Non-pigmented ciliary epithelial cell (primary cell): ENCODE results near the gene MT1E.
"Not testable (repeated sequence)": the region's sequence is repeated elsewhere in the genome, so short reads cannot be mapped to it uniquely, and the experiment has no call there.

Experiments
- DNase-seq: peaks from one replicate; pipeline ENCODE4 v3.0.0-alpha.2; 2010; ENCODE audit warnings: low read depth

MT1E gene

DNA sequence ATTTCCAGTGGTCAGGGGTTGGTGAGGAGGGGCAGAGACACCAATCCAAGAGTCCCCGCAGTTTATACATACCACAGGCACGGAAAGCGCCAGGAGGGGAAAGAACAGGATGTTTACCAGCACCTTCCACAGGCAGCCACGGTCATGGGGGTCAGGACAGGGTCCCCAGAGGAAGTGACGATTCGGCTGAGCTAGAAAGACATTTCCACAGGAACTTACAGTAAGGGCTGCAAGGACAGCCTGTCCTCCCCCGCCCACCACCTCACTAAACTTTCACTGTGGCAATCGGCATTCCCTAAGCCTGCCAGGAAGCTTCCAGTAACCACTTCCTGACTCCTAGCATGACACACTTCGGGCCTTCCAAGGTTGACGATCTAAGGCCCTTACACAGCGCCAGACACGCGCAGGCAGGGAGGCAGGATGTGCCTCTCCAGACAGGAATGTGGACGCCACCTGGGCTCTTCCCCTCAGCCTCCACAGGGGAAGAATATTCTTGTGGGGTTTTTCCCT lies 18.4 kb upstream of the MT1E start:
- peak; percentile 97 for DNase-seq

DNA sequence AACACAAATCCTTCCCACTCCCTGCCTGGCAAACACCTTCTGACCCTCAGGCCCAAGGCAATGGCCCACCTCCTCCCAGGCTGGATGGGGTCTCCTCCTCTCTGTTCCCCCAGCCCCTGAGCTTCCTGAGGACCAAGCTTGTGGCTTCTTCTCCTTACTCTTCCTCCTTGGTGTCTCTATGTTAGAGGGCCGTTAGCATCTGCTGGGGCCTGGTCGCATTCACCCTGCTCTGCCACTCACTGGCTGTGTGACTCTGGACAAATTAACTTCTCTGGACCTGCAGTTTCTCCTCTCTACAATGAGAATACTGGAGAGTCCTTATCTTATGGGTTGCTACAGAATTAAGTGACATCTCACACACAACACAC lies 17.9 kb upstream of the MT1E start:
- no peak for DNase-seq

DNA sequence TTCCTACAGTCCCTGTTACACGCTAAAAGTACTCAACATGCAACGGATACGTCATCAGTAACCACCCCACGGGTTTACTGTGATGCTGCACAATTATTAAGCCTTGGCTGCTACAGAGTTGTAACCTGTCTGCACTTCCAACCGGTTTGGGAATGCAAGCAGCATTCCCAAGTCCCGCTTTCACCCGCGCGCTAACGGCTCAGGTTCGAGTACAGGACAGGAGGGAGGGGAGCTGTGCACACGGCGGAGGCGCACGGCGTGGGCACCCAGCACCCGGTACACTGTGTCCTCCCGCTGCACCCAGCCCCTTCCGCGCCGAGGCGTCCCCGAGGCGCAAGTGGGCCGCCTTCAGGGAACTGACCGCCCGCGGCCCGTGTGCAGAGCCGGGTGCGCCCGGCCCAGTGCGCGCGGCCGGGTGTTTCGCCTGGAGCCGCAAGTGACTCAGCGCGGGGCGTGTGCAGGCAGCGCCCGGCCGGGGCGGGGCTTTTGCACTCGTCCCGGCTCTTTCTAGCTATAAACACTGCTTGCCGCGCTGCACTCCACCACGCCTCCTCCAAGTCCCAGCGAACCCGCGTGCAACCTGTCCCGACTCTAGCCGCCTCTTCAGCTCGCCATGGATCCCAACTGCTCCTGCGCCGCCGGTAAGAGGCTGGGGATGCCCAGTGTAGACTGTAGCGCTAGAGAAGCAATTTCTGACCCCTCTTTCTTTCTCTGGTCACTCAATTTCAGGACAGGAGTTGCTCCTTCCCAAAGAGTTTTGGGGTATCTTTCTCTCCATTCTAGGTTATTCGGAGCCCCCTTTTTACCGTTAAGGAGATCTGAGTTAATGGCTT lies 17.3 kb upstream of the MT1E start, which contains the start of gene MT2A:
Gene MT2A (plus strand): TSS at position 542 of the 833 bp plus-strand sequence. CDS start 72 bp downstream, at position 614.
- no peak for DNase-seq

DNA sequence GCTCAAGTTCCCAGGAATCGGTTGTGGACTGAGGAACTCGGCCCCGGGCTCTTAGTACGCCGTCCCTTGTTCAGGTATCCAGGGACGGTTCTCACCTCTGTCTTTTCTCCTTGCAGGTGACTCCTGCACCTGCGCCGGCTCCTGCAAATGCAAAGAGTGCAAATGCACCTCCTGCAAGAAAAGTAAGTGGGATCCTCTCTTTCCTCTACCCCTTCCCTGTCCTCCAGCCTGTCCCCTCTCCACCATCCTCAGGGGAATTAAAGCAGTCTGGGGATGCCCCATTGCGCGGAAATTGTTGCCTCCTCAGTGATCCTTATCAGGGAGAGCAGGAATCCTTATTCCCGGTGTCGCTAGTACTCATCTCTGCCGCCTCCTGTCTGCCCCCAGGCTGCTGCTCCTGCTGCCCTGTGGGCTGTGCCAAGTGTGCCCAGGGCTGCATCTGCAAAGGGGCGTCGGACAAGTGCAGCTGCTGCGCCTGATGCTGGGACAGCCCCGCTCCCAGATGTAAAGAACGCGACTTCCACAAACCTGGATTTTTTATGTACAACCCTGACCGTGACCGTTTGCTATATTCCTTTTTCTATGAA lies 16.6 kb upstream of the MT1E start:
- DNase-seq = no peak

DNA sequence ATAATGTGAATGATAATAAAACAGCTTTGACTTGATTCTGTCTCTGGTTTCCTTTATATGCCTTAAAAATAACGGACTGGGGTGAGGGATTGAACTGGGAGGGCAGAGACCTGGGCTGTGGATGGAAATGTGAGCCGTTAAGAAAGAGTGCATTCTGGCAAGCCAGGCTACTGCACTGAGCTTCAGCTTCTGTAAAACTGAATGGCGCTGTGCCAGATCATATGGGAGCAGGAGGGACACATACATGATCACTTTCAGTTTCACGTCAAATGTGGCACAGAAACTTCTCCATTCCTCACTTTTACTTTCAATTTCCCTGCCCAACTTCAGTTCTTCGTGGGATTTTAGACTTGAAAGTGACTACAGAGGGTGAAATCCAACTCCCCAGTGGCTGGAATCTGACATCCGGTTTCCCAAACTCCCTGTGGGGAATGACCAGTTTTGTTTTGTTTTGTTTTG lies 16.1 kb upstream of the MT1E start:
- no peak for DNase-seq

DNA sequence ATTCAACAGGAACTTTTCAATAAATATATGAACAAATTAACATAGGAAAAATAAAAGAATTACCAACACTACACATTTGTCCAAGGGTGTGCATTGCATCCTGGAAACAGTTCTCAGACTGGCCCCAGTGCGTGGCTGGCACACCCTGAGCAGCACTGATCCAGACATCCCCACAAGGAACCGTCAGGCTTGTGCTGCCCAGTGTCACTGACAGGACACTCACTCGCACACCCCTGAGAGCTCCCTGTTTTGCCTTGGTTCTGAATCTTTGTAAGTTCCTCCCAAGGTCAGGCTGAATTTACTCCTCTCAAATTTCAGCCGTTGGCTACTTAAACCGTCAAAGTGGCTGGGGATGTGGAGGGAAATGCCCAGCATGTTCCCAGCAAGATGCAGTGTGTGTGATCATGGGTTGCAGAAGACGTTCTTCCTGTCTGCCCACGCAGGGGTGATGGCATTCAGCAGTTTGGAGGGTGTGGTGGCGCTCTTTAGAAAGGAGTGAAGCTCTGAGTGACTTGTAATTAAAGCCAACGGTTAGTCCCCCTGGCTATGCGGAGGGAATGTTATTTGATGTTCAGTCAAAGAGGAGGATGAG lies 15.5 kb upstream of the MT1E start:
- peak; percentile 96 for DNase-seq

DNA sequence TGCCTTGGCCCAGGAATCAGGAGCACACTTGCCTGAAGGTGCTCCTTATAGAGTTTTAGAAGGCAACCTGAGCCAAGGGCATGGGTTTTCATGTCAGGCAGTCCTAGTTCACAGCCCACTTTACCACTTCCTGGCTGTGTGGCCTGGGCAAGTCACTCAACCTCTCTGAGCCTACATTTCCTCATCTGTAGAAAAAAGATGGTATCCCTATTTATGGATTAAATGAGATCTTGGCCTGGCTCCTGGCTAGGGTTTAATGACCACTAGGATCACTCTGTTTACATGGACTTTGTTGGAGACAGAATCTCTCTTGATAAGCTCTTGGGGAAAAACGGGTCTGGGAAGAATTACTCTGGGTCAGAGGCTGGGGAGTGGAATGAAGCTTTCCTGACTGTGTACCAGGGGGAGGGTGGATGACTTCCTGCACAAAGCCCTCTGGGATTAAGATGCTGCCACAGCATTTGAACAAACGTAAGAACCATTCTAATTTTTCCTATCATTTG lies 14.9 kb upstream of the MT1E start:
- DNase-seq = no peak

DNA sequence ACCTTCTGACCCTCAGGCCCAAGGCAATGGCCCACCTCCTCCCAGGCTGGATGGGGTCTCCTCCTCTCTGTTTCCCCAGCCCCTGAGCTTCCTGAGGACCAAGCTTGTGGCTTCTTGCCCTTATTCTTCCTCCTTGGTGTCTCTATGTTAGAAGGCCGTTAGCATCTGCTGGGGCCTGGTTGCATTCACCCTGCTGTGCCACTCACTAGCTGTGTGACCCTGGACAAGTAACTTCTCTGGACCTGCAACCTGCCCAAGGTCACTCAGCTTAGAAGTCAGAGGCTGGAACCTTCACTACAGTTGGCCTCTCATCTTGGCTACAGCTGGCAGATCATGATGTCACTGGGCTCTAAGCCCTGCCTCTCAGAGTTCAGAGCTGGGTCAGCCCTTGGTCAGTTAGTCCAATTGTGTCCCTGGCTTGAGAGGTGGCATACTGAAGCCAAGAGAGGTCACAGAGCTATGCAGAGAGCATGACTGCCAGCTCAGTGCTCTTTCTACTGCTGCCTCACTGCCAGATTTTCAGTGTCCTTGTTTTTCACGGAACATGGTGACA lies 14.2 kb upstream of the MT1E start:
- no peak for DNase-seq

DNA sequence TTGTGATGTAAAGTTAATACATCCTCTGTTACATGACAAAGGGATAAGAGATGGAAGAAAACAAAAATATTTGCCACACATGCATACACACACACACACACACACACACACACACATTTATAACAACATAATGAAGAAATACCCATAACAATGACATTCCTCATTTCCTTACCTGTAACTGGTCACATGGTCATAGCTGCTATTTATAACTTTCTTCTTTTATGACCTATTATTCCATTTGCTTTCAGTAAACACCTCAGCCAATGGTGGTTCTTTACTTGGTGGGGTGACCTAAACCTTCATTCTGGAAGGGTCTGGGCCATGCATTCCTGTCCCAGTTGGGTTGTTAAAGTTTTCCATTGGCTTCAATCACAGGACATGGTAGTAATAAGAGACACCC lies 11.9 kb upstream of the MT1E start:
- DNase-seq = no peak

DNA sequence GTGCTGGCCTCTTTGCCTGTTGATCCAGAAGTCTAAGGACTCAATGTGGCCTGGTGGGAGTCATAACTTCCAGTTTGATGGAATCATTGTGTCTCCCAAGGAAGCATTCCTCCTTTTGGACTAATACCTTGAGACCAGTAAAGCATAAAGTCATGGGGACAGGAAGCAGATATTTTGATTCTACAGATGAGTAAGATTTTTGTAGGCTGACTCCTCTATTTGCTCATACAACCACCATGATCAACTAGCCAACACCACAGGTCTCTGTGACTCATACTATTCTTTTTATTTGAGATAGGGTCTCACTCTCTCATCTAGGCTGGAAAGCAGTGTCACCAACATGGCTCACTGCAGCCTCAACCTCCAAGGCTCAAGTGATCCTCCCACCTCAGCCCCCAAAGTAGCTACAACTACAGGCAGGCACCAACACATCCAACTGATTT lies 11.0 kb upstream of the MT1E start:
- DNase-seq = no peak

DNA sequence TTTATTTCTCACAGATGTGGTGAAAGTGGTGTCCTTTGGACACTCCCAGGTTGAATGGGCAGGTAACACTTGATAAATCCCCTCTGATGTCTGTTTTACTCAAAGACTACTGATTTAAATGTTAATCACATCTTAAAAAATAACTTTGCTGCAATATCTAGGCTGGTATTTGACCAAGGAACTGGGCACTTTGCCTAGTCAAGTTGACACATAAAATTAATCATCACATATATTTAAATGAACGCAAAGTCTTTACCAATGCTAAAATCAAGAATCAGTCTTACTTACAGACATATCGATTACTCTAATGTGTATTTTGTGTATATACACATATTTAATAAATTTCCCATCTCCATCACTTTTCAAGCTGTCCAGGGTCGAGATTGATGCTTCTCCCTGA lies 10.2 kb upstream of the MT1E start:
- no peak for DNase-seq

DNA sequence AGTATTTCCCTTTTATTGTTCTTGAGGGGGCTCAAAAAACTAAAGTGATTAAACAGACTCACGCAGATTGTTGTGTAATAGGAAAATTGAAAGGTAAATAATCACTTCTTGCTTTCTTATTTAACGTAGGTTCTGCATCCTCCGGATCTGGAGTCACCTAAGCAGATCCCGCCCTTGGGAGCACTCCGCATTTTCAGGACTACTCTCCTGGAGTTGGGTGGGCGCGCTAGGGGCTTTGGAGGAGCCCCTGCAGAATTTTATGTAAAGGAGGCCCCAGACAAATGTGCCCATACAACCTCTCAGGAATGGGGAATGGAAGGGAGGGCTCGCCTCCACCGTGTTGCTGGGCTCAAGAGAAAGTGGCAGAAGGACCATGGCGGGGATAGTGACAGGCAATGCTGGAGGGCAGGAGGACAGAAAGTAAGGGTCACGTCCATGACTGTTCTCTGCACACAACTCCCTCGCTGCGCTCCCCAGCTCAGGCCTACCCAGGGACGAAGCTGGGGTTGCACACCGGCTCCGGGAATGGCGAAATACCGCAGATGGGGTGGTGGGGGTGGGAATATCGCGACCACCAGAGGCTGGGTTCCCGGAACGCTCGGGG lies 8.9 kb upstream of the MT1E start:
- DNase-seq = no peak

DNA sequence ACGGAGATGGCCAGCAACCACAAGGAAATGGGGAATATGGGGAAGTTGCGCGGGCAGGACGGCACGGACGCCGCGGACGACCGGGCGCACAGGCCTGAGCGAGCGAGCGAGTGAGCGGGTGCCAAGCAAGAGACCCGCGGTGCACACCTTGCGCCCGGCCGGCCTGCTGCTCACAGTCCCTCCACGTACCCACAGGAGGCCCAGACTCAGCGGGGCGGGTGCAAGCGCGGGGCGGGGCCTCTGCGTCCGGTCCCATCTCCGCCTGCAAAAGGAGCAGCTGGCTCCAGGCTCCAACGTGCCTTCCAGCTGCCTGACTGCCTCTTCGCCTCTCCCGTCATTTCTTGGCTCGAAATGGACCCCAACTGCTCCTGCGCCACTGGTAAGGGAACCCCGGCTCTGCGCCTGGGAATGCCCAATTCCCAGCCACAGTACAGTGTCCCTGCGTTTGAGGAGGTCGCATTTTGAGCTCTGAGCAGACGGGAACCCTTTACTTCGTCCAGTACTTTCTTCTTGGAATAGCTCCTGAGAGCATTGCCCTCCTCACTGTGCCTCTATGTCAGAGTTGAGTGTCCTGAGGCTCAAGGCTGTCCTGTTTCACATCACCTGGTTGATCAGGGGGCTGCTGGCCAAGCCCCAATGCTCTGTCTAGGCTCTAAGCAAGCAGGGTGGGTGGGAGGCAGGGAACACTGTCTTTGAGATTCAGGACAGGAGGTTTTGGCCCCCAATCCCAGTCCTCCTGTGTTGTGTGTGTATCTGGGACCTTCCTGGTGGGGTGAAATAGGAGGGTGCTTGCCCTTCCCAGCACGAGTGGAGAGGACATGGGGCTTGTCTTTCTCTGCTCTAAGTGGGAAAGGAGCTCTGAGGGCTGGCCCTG lies 8.1 kb upstream of the MT1E start:
- DNase-seq = no peak

DNA sequence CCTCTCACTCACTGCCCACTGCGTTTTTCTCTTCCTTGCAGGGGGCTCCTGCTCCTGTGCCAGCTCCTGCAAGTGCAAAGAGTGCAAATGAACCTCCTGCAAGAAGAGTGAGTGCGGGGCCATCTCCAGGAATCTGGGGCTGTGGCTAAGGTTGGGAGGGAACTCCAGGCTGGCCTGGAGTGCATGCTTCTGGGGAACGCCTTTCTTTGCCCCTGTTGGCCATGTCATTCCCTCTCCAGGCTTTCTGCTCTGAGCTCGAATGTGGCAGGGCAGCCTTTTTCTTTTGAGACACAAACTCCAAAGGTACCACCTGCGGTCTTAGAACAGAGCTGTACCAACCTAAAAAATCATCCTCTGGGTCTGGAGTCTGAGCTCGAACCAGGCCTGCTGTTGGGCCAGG lies 7.4 kb upstream of the MT1E start:
- no peak for DNase-seq

DNA sequence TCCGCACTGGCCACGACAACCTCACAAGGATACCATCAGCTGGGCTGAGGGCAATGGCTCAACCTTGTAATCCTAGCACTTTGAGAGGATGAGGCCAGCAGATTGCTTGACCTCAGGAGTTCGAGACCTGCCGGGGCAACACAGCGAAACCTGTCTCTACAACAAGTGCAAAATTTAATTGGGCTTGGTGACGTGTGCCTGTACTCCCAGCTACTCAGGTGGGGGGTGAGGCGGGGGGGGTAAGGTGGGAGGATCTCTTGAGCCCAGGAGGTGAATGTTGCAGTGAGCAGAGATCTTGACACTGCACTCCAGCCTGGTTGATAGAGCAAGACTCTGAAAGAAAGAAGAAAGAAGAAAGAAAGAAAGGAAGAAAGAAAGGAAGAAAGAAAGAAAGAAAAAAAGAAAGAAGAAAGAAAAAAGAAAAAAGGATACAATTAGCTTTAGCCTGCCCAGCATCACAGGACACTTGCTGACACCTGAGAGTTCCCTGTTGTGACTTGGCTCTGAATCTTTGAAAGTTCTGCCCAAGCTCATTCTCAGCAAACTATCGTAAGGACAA lies 5.2 kb upstream of the MT1E start:
- DNase-seq = no peak

DNA sequence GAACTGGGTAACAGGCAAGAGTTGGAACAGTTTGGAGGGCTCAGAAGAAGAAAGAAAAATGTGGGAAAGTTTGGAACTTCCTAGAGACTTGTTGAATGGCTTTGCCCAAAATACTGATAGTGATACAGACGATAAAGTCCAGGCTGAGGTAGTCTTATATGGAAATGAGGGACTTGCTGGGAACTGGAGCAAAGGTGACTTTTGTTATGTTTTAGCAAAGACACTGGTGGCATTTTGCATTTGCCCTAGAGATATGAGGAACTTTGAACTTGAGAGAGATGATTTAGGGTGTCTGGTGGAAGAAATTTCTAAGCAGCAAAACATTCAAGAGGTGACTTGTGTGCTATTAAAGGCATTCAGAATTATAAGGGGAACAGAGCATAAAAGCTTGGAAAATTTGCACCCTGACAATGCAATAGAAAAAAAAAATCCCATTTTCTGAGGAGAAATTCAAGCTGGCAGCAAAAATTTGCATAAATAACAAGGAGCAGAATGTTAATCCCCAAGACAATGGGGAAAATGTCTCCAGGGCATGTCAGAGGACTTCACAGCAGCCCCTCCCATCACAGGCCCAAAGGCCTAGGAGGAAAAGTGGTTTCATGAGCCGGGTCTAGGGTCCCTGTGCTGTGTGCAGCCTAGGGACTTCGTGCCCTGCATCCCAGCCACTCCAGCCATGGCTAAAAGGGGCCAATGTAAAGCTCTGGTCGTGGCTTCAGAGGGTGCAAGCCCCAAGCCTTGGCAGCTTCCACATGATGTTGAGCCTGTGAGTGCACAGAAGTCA lies 3.7 kb upstream of the MT1E start:
- not testable (repeated sequence) for DNase-seq

DNA sequence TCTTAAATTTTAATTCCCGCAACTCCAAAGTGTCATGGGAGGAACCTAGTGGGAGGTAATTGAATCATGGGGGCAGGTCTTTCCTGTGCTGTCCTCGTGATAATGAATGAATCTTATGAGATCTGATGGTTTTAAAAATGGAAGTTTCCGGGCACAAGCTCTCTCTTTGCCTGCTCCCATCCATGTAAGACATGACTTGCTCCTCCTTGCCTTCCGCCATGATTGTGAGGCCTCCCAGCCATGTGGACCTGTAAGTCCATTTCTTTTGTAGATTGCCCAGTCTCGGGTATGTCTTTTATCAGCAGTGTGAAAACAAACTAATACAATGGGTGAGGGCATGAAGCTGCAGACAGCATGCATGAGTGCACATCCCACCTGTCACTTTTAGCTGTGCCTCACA lies 2.4 kb upstream of the MT1E start:
- not testable (repeated sequence) for DNase-seq

DNA sequence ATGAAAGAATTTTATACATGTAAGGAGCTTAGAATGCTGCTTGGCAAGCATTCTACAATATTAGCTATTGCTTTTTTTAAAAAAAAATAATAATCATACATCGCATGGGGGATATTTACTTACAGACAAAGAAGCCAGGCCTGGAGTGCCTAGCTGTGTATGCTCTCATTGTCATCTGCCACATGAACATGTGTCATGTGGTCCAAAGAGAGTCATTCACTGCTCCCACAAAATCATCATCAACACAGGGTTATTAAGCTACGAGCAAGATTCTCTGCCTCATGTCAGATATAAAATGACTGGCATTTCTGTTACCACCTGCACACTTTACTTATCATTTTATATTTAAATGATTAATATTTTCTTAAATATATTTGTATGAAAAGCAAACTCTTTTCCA lies 1.9 kb upstream of the MT1E start:
- DNase-seq = no peak

DNA sequence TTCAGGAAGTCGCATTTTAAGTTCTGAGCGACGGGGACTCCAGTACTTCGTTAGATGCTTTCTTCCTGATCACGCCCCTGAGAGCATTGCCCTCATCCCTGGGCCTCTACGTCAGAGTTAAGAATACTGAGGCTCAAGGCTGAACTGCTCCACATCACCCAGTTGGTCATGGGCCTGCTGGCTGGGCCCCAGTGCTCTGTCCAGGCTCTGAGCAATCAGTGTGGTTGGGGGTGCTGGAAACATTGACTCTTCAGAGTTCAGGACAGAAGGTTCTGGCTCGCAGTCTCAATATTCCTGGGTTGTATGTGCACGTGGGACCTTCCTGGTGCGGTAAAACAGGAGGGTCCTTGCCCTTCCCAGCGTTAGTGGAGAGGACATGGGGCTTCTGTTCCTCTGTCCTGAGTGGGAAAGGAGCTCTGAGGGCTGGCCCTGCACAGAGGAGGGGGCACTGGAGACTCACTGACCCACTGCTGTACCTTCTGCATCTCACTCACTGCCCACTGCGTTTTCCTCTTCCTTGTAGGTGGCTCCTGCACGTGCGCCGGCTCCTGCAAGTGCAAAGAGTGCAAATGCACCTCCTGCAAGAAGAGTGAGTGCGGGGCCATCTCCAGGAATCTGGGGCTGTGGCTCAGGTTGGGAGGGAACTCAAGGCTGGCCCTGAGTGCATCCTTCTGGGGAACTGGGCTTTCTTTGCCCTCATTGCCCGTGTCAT lies 518 bp downstream of the MT1E start:
- DNase-seq = no peak
